A375 (cell line): ENCODE measurements around the gene ESX1. TPM values are rescaled to one million over a fixed set of nuclear protein-coding genes. Genes with fewer than 3 reads are reported as not detected.

Experiments
- total RNA-seq: library from RNA; depleted of rRNA; stranded (reverse); fragments of >200 nt; shearing (Covaris generic); gene quantifications from 2 replicates; pipeline ENCODE4 v1.2.3, GENCODE V29; 2014; rRNA removed

The ESX1 gene
- total RNA-seq, result not detected in 2 replicates

GRCh38 chrX:104254442-104255115 is at the start of gene ESX1:
TSS of gene ESX1 (minus strand) at chrX:104254933. CDS start at chrX:104254849, 84 bp downstream.

Other genes starting within 250 kb of the ESX1 start
- 2.3 TPM in 1 of 2 replicates, not detected in the other for gene H2BW1, start 241.2 kb downstream of the ESX1 start, total RNA-seq
- gene H2BW2, start 215.0 kb downstream of the ESX1 start, total RNA-seq, result not detected in 2 replicates
- 0.53 and 0.56 TPM in 2 replicates for gene TMSB15C, start 178.7 kb downstream of the ESX1 start, total RNA-seq
- gene ZCCHC18, start 142.4 kb downstream of the ESX1 start, total RNA-seq, result 3.0 TPM in 2 replicates
- gene SLC25A53, start 97.9 kb downstream of the ESX1 start, total RNA-seq, result 12.5 and 14.4 TPM in 2 replicates
- 13.6 and 14.6 TPM in 2 replicates for gene FAM199X, start 88.5 kb downstream of the ESX1 start, total RNA-seq